Inferior parietal cortex (tissue), 1 donor: ENCODE data around the gene PRR14.

Experiments used
- DNase-seq: peaks from one replicate; pipeline ENCODE4 v3.0.0-alpha.2; 2016; ENCODE audit errors: extremely low spot score

The PRR14 gene

DNA sequence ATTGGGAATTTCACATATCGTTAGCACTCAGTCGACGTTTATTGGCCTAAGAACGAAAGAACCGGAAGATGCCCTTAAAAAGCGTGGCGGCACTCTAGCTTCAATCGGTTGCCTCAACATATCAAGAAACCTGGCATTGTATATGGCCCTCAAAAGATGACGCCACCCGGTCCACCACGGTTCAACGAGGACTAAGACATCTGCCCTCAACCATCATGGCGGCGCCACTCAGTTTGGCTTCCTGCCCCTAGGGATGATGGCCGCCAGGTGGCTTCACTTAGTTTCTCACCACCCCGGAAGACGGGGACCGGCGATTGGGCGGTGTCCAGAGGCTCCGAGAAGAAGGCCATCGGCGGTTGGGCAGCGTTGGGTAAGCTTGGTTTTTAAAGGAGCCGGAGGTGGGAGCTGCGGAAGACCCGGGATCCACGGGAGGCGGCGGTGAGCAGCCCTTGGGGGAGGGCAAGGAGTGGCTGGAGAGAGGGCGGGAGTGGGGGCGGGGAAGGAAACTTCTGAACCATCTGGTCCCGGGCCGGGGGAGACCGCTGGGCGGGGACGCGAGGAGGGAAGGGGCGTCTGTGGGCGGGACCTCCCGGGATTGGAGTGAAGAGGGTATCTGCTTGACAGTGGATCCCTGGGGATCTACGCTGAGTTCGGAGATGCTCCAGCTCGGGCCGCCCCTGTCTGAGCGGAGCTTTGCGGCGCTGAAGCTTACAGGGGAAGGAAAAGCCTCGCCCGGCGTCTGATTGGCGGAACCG is at the start of gene PRR14:
TSS of gene PRR14 (plus strand) at position 592 of the 755 bp plus-strand sequence. CDS start 686 bp downstream, outside the sequence.
- peak; percentile 99 for DNase-seq

- DNase-seq, result no peak
These were observed 48.8 kb upstream of the PRR14 start for GRCh38 chr16:30601966-30602365.

DNA sequence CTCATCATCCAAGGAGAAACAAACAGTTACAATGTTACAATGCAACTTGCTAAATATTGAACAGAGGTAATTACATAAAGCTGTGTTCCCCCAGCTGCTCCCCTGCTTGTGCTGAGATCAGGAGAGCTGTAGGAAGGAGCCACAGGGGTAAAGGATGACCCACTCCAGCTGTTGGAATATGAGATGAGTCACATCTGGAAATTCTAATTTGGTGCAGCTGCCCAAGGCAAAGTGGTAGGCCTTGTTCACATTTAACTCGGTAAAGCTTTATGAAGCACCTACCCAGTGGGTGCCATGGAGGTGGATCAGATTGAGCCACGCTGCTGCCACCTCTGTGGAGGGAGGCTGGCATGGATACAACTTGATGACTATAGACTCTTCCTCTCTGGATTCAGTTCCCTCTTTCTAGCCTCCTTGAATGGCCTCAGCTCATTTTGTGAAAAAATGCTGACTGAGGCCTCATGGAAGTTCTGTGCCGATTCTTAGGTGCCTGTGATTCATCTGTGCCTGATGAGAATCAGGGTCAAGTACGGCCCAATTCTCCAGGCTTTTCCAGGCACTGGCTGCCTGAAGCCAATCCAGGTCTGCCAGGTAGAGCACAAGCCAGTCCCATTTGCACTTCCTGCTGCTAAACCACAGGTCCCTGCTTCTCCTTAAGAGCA is 48.0 kb upstream of the PRR14 start:
- DNase-seq, result no peak

- no peak for DNase-seq
These were observed 46.8 kb upstream of the PRR14 start for GRCh38 chr16:30603945-30604315.

DNA sequence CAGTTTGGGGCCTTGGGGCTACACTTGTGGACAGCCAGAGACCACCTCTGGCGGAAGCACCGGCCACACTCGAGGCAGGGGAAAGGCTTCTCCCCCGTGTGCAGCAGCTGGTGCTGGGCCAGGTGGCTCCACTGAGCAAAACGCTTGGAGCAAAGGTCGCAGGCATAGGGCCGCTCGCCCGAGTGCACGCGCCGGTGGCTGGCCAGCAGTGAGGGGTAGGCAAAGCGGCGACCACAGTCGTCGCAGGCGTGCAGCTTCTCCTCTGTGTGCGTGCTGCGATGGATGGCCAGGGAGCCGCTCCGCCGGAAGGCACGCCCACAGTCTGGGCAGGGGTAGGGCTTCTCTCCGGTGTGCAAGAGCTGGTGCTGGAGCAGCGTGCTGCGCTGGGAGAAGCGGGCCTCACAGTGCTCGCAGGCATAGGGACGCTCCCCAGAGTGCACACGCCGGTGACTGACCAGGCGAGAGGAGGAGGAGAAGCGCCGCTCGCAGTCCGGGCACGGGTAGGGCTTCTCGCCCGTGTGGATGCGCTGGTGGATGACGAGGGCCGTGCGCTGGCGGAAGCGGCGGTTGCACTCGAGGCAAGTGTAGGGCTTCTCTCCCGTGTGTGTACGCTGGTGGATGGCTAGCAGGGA is 46.3 kb upstream of the PRR14 start:
- DNase-seq, result no peak

- no peak for DNase-seq
These were observed 45.6 kb upstream of the PRR14 start for GRCh38 chr16:30605158-30605557.

GRCh38 chr16:30606004-30606403 is 44.8 kb upstream of the PRR14 start:
- DNase-seq, result no peak

DNA sequence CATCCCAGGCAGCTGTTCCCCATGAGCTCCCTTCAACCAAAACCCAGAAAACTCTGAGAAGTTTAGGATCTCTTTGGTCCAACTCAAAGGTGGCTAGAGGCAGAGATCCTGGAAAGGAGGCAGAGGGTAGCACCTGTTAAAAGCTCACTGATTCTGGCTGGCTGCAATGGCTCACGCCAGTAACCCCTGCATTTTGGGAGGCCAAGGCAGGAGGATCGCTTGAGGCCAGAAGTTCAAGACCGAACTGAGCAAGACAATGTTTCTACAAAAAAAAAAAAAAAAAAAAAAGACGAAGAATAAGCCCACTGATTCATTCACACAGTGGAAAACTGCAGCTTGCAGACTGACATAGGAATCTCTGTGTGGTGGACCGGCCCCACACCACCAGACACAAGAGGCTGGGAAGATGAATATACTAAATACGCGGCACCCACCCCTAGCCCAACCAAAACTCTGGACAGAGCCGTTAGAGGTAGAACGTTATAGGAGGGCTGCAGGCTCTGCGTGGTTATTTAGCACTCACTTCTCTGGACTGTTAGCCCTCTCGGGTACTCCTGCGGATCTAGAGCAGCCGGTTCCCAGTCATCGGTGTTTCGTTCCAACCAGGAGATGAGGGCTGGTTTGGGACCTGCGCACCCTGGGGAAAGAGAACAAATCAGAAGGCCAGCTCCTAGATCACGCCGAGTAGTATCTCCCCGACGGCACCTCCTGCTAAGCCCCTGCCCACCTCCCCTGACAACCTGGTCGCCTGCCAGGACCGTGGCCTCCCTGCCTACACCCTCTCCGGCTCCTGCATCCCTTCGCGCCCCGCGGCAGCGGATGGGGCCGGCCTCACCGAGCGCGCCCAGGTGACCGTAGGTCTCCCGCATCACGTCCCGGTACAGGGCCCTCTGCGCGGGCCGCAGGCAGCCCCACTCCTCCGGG is 41.5 kb upstream of the PRR14 start:
- DNase-seq, result peak; percentile 18

DNA sequence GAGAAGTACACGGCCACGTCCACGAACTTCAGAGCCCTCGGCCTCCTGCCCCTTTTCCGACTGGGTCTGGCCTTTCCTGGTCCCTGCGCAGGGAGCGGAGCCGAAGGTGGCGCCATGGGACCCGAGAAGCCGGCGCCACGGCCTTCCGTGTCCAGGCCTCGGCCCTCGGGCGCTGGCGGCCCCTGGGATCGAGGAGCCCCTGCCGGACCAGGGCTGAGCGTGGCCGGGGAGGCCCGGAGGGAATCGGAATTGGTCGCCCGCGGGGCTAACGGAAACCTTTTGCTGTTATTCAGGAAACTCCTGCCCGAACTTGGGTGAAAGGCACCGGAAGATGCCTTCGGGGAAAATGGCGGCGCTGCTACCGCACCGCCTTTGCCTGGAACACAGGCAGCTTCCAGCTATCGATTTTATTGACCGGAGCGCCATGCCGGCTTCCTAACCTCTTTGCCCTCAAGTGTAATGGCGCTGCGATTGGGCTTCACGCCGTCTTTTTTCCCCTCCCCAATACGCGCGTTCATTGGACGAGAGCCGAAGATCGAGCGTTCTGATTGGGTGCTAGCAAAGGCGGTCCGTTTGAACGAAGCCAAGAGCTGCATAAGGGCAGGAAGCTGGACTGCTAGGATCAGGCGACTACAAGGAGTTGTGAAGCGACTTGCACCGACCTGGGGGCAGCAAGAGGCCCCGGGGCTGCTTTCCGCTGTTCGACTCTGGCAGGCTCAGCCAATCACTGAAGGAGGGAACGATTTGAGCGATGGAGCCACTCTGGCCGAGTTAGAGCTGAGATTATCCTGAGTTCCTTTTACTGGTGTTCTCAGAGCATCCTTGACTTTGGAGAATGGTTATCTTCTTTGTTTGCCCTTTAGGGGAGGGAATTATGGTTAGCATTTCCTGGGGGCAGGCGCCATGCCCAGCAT is 40.6 kb upstream of the PRR14 start, which contains the start of gene ZNF689:
TSS of gene ZNF689 (minus strand) at position 464 of the 914 bp plus-strand sequence. CDS start at position 116, 348 bp downstream.
- peak; percentile 99 for DNase-seq

DNA sequence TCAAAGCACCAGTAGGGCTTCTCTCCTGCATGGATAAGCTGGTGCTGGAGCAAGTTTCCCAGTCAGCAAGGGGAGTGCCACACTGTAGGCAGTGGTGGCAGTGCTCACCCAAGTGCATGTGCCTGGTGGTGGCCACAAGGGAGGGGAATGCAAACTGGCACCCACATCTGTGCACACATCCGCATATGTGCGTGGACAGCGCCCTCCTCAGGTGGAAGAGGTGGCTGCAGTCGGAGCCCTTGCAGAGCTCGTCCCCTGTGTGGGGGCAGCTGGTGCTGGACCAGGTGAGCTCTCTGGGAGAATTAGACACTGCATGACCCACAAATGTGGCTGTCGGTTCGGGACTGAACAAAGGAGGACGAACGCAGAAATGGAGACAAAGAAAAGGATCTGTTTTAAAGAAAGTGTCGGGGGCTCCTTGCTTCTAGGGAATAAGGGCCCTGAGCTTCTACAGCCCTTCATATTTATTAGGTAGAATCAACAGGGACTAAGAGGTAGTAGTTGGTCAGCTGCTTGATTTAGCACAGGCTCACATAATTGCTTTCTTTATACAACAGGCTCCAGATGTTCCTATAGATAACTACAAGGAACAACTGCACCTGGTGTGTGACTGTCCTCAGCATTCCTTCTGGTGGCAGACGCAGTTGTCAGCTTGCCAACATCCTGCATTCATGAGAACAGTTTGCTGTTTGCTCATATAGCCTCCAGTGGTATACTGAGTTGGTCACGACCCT is 35.2 kb upstream of the PRR14 start:
- DNase-seq, result no peak

- DNase-seq, result peak; percentile 16
These were observed 31.6 kb upstream of the PRR14 start for GRCh38 chr16:30619202-30619601.

DNA sequence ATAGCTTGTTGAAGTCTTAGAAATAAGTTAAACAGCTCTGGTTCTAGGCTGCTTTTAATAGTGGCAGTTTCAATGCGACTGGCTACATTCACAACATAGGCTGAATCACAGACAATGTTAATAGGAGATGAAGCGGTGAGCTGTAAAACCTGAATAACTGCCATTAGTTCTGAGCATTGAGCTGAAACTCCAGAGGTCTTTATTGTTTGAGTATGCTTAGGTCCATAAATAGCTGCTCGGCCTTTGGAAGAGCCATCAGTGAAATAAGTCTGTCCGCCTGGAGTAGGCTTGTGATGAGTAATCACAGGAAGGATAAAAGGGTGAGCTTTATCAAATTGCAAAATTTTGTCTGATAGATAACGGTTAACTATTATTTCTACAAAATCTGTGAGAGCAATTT is 31.1 kb upstream of the PRR14 start:
- no peak for DNase-seq

- no peak for DNase-seq
These were observed 30.6 kb upstream of the PRR14 start for GRCh38 chr16:30620169-30620568.

GRCh38 chr16:30621765-30622164 is 29.0 kb upstream of the PRR14 start:
- no peak for DNase-seq

GRCh38 chr16:30622455-30623032 is 28.2 kb upstream of the PRR14 start:
- DNase-seq, result no peak

DNA sequence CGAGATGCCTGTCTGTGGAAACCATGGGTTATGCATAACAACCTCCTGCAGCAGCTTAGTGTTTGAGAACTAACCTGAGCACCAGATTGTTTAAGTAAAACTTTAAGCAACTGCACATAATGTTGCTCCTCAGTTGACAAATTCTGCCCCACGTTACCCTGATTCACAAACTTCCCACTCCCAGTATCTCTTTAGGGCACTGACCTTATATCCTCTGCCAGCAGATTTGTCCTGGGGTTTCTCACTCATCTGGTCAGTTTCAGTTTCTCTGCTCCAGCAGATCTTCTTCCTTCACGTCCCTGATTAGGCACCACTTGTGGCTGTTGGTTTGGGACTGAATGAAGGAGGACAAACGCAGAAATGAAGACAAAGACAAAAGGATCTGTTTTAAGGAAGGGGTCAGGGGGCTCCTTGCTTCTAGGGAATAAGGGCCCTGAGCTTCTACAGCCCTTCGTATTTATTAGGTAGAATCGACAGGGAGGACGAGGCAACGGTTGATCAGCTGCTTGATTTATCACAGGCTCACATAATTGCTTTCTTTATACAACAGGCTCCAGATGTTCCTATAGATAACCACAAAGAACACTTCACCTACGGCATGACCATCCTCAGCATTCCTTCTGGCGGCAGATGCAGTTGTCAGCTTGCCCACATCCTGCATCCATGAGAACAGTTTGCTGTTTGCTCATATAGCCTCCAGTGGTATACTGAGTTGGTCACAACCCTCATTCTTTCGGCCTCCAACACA is 27.1 kb upstream of the PRR14 start:
- no peak for DNase-seq

GRCh38 chr16:30626236-30626635 is 24.5 kb upstream of the PRR14 start:
- DNase-seq, result no peak

- peak; percentile 94 for DNase-seq
These were observed 21.9 kb upstream of the PRR14 start for GRCh38 chr16:30628628-30629540.
